Nucleus accumbens (tissue), 56 donors: ENCODE measurements around the gene TIAM2.
"Not testable (repeated sequence)": the region's sequence is repeated elsewhere in the genome, so short reads cannot be mapped to it uniquely, and the experiment has no call there.

ENCODE experiments used
- DNase-seq, 56 donors: peaks; one replicate each; lab custom pipeline; 2025; lab: John Stamatoyannopoulos, UW

Gene TIAM2

DNA sequence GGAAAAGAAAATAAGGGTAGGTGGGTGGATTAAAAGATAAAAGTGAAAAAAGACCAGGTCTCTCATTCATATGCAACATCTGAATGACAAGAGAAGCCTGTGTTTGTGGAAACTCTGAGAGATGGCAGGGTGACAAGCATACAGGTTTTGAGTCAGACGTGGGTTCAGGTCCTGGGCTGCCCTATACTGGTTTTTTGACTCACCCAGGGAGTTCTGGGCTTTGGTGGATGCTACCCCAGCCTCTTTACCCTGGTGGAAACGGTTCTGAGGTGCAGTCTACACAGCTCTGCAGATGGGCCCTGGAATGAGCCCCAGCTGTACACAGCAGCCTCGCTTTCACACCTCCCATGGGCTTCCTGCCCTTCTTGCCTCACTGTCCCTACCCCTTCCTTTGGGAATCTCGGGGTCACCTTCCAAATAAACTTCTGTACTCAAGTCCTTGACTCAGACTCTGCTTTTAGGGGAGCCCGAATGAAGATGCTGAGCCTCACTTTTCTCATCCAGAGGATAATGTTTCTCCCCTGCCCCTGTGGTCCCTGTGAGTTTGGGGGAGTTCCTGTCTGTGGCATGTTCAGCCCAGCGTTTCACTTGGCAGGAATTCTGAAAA lies 191.0 kb downstream of the TIAM2 start:
- DNase-seq, result no peak

- no peak for DNase-seq
Measured at GRCh38 chr6:155187106-155187505, 192.0 kb downstream of the TIAM2 start.

DNA sequence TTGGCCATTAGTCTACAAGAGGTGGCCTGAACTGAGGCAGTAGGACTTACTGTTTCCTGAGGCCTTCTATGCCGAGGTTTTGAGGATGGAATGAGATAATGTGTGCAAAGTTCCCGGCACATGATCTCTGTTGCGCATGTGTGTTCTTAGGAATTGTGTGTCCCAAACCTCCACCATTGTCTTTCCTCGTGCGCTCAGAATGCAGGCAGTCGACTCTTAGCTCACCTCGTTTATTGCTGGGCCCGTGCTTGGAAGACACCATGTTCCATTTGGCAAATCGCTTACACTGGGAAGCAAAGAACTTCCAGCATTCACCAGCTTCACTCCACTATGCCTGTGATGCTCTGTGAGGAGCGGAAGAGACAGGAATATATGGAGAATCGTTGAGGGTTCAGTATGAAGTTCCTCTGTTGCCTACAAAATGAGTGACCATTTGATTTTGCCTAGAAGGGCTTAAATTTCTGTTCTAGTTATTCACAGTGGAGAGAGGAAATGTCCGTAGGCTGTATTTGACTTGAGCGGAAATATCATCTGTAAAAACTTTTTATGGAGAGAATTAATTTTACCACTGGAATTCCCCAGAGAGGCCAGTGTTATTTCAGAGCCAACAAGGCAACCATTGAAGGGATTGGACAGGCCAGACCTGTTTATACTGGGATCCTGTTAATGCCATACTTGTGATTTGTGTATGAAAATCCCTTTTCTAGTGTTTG lies 193.0 kb downstream of the TIAM2 start:
- DNase-seq, result no peak

- peak in 2 of 56 donors; percentile 9 to 14 for DNase-seq
Measured at GRCh38 chr6:155188707-155189496, 193.8 kb downstream of the TIAM2 start.

DNA sequence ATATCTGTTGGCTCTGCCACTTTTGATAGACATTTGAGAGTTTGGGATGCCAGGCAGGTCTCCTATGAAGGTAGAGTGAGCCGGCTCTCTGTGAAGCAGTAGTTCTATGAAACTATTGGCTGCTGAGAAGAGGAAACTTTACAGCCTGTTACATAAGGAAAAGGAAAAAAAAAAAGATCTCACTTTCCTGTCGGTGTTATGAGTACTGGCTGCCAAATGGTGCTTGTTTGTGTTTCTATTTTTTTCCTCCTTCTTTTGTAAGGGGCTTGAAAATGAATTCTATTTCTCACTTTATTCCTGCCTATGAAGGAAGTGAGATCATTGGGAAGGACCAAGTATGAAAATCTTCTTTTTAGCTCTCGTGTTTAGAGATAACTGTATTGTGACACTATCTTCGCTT lies 195.6 kb downstream of the TIAM2 start:
- no peak for DNase-seq

GRCh38 chr6:155193526-155193925 lies 198.4 kb downstream of the TIAM2 start:
- no peak for DNase-seq

- no peak for DNase-seq
Measured at GRCh38 chr6:155194399-155194798, 199.3 kb downstream of the TIAM2 start.

DNA sequence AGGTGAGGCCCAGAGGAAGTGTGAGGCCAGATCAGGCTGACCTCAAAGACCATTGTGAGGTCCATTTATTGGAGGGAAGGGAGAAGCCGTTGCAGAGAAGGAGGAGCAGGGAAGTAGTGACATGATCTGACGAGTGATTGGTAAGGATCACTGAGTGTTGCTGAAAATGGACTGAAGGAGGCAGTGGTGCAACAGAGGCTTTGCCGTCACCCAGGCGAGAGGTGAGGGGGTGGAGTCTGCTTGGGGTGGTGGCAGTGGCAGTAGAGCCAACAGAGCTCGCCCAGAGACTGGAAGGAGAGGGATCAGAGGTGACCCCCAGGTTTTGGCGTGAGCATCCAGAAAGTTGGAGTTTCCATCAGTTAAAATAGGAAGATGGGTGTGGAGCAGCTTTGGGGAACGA lies 200.8 kb downstream of the TIAM2 start:
- no peak for DNase-seq

DNA sequence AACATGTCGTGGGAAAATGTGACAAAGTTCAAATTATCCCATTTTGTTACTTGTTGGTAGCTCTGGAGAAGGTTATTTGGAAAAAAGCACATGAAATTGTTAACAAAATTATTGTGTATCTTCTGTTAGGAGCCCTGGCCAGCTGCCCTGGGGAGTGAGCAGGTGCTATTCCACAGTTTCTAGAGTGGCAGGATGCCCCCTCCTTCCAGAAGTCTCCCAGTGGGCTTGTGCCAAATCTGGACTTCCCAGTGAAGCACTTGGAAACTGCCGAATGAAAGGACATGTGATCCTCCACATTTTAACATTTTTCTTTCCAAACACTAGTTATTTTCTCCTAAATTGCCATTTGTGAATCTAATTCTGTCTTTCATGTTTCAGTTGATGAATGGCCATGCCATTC lies 201.8 kb downstream of the TIAM2 start:
- DNase-seq, result peak in 1 of 56 donors; percentile 15

DNA sequence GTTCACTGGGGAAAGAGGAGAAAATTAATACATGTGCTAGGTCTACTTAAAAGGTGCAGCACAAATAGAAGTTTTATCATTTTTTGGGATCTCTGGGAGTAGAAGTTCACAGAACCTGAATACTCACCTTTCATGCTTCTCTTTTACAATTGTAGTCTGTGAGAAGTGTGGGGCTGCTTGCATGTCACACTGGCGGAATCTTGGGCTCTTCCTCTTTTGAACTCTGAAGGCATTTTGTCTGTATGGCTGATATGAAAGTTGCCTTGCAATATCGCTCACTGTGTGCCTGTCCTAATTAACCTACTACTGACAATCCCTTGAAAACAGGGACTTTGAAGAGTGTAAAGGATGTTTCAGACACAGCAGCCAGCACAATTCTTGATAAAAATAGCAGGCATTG lies 202.8 kb downstream of the TIAM2 start:
- no peak for DNase-seq

GRCh38 chr6:155200012-155200411 lies 204.9 kb downstream of the TIAM2 start:
- DNase-seq, result no peak

DNA sequence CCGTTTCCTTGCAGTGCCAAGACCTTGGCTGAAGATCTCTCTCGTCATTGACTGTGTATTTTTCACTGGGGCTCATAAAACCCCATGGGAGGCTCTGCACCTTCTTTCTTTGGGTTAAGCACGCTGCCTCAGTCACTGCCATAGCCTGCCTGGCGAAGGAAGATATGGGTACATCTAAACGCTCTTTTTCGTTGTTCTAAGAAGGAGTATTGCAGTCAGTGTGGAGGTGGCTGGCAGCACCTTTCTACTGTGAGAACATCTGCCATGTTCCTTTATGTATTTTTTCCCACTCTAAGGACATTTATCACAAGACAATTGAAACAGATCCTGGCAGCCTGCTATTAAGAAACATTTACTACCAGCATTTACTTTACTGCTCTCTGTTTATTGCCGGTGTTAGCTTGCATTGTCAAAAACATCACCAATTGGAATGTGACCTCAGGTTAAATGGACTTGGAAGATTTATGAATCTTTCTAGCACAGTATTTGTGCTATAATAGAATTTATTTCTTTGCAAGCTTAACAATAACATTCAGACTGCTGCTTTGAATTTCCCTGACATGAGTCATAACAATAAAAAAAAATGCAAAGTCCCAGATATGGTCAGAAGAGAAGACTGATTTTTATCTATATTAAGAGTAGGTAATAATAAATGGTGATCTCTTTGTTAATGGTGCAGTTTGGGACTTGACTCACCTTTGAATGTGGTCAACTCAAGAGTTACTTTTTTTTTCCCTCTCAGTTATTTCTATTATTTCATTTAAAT lies 206.5 kb downstream of the TIAM2 start:
- DNase-seq, result no peak

- DNase-seq, result no peak
Measured at GRCh38 chr6:155207223-155207622, 212.1 kb downstream of the TIAM2 start.

DNA sequence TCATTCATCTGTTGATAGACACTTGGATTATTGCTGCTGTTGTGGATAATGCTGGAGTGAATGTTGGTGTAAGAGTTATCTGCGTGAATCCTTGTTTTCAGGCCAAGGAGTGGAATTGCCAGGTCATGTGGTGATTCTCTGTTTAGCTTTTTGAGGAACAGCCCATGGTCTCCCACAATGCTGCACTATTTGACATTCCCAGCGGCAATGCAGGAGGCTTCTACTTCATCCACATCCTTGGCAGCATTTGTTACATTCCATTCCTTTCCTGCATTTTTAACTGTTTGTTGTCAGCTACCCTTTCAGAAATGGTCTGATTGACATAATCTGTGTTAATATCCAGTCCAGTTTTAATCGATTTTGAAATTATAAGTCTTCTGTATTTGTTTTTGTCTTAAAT lies 217.0 kb downstream of the TIAM2 start:
- no peak for DNase-seq

DNA sequence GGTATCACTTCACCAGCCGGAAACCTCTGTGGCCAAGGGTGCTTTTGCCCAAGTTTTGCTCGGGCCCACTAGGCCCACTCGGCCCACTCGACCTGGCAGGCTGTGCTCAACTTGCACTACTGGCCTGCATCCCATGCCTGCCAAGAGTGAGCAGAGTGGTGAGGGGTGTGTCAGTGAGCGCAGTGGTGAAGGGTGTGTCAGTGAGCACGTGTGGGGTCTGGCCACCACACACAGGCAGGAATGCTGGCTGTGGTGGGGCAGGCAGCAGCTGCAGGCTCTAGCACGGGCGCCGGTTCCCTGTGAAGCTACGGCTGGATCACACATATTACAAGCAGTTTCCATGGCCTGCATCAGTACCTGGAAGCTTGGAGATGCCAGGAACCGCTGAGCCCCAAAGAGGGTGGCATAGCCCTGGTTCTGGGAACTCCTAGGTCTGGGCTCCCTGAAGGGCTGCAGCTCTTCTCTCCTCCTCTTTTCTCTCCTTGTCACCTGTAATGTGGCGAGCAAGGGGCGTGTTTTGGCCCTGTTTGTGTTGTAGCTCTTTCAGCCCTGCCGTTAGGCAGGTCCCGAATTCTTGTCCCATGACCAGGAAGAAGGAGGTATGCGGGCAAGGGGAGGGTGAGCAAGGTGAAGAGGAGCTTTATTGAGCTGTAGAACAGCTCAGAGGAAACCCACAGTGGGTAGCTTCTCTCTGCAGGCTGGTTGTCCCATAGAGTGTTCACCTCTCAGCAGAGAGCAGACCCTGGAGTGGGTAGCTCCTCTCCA lies 217.7 kb downstream of the TIAM2 start:
- DNase-seq, result no peak

- no peak for DNase-seq
Measured at GRCh38 chr6:155213611-155214372, 218.7 kb downstream of the TIAM2 start.

GRCh38 chr6:155215906-155216305 lies 220.8 kb downstream of the TIAM2 start:
- peak in 1 of 56 donors; percentile 17 for DNase-seq

GRCh38 chr6:155216312-155217046 lies 221.4 kb downstream of the TIAM2 start:
- DNase-seq, result peak in 24 of 56 donors; percentile 11 to 62 (median 28)

DNA sequence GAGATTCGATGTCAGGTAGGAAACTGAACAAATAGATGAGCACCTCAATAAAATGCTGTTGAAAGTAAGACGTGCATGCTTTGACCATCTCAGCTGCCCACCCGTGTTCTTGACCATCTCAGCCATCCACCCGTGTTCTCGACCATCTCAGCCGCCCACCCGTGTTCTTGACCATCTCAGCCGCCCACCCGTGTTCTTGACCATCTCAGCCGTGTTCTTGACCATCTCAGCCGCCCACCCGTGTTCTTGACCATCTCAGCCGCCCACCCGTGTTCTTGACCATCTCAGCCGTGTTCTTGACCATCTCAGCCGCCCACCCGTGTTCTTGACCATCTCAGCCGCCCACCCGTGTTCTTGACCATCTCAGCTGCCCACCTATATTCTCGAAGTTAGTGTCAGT lies 223.6 kb downstream of the TIAM2 start:
- DNase-seq, result not testable (repeated sequence)
